ENCODE data around the gene ZNF791. TPM values are rescaled to one million over a fixed set of nuclear protein-coding genes. Genes with fewer than 3 reads are reported as not detected.
"Not testable (repeated sequence)": the region's sequence is repeated elsewhere in the genome, so short reads cannot be mapped to it uniquely, and the experiment has no call there.

The ZNF791 gene
- total RNA-seq, 1 experiment from 2014 or later = 22.4 TPM

GRCh38 chr19:12641456-12641855, 30.7 kb downstream of the ZNF791 start:
- H3K36me3 ChIP-seq (ENCODE audit: low read depth) = no peaks in the 10 kb centered on the region
- intact Hi-C loops (cut with micrococcal nuclease; ENCODE audit: unreplicated experiment) = no loop called here
- no peaks in the 10 kb centered on the region; the same call in 1 of the 2 replicates for H3F3A ChIP-seq (ENCODE audit: insufficient read depth, low read depth)
- no peaks in the 10 kb centered on the region for H3K4me1 ChIP-seq (replicated peaks; ENCODE audit: insufficient read depth)
- no peaks in the 10 kb centered on the region for H3K9me3 ChIP-seq (ENCODE audit: insufficient read depth, low read depth)
- DNase-seq = no peak
- no peaks in the 10 kb centered on the region for H3K27me3 ChIP-seq (ENCODE audit: insufficient read depth, low read depth)
- H3K4me3 ChIP-seq = no peak overlapping the region
- no TSS peak for BruUV-seq (replicated peaks)
- no peak overlapping the region for H3K4me2 ChIP-seq
- H4K20me1 ChIP-seq (ENCODE audit: insufficient read depth) = no peaks in the 10 kb centered on the region
- ChIA-PET CTCF (no interaction called here), POLR2A (ENCODE audit: unreplicated experiment) (no interaction called here)
- H2AFZ ChIP-seq = no peak overlapping the region
- H3K9me2 ChIP-seq (ENCODE audit: insufficient read depth) = no peaks in the 10 kb centered on the region
- no peak for TF ChIP-seq EZH2 (IDR thresholded peaks at IDR 0.05; ENCODE audit: low read depth)
- TF ChIP-seq, protein P1, sequence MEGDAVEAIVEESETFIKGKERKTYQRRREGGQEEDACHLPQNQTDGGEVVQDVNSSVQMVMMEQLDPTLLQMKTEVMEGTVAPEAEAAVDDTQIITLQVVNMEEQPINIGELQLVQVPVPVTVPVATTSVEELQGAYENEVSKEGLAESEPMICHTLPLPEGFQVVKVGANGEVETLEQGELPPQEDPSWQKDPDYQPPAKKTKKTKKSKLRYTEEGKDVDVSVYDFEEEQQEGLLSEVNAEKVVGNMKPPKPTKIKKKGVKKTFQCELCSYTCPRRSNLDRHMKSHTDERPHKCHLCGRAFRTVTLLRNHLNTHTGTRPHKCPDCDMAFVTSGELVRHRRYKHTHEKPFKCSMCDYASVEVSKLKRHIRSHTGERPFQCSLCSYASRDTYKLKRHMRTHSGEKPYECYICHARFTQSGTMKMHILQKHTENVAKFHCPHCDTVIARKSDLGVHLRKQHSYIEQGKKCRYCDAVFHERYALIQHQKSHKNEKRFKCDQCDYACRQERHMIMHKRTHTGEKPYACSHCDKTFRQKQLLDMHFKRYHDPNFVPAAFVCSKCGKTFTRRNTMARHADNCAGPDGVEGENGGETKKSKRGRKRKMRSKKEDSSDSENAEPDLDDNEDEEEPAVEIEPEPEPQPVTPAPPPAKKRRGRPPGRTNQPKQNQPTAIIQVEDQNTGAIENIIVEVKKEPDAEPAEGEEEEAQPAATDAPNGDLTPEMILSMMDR (conservative IDR thresholded peaks at IDR 0.05) = no peak
- H3K79me2 ChIP-seq (ENCODE audit: low read depth) = no peaks in the 10 kb centered on the region
- no peak overlapping the region for H3K27ac ChIP-seq

GRCh38 chr19:12642506-12642905, 31.8 kb downstream of the ZNF791 start:
- DNase-seq = no peak
- no peaks in the 10 kb centered on the region for H3K79me2 ChIP-seq (ENCODE audit: low read depth)
- no peak overlapping the region for H3K4me3 ChIP-seq
- ChIA-PET POLR2A (ENCODE audit: unreplicated experiment) (interaction anchor here (0.7 kb wide), 1 partner anchor 277 kb away, joined by 8 read pairs; the partner anchor contains the start of gene ZNF442), CTCF (no interaction called here)
- intact Hi-C loops (cut with micrococcal nuclease; ENCODE audit: unreplicated experiment) = no loop called here
- no peaks in the 10 kb centered on the region for H4K20me1 ChIP-seq (ENCODE audit: insufficient read depth)
- H3K9me2 ChIP-seq (ENCODE audit: insufficient read depth) = no peaks in the 10 kb centered on the region
- no peak overlapping the region for H3K4me2 ChIP-seq
- no peaks in the 10 kb centered on the region; the same call in 1 of the 2 replicates for H3F3A ChIP-seq (ENCODE audit: insufficient read depth, low read depth)
- H3K36me3 ChIP-seq (ENCODE audit: low read depth) = no peaks in the 10 kb centered on the region
- no peaks in the 10 kb centered on the region for H3K27me3 ChIP-seq (ENCODE audit: insufficient read depth, low read depth)
- no peaks in the 10 kb centered on the region for H3K4me1 ChIP-seq (replicated peaks; ENCODE audit: insufficient read depth)
- TF ChIP-seq, protein P1 (conservative IDR thresholded peaks at IDR 0.05) = no peak
- TF ChIP-seq EZH2 (IDR thresholded peaks at IDR 0.05; ENCODE audit: low read depth) = no peak
- no peak overlapping the region for H3K27ac ChIP-seq
- no peak overlapping the region for H2AFZ ChIP-seq
- BruUV-seq (replicated peaks) = no TSS peak
- H3K9me3 ChIP-seq (ENCODE audit: insufficient read depth, low read depth) = no peaks in the 10 kb centered on the region

GRCh38 chr19:12643716-12644115, 33.0 kb downstream of the ZNF791 start:
- H2AFZ ChIP-seq; H4K20me1 ChIP-seq (ENCODE audit: insufficient read depth); CTCF ChIA-PET; H3K9me2 ChIP-seq (ENCODE audit: insufficient read depth); intact Hi-C loops (cut with micrococcal nuclease; ENCODE audit: unreplicated experiment); H3K4me2 ChIP-seq; POLR2A ChIA-PET (ENCODE audit: unreplicated experiment); H3K4me3 ChIP-seq; H3K27ac ChIP-seq; H3F3A ChIP-seq (ENCODE audit: insufficient read depth, low read depth); H3K79me2 ChIP-seq (ENCODE audit: low read depth); BruUV-seq (replicated peaks); H3K36me3 ChIP-seq (ENCODE audit: low read depth); H3K9me3 ChIP-seq (ENCODE audit: insufficient read depth, low read depth); H3K27me3 ChIP-seq (ENCODE audit: insufficient read depth, low read depth); DNase-seq; H3K4me1 ChIP-seq (replicated peaks; ENCODE audit: insufficient read depth): not testable (repeated sequence)

- no peaks in the 10 kb centered on the region; the same call in 1 of the 2 replicates for H3F3A ChIP-seq (ENCODE audit: insufficient read depth, low read depth)
- BruUV-seq (replicated peaks) = no TSS peak
- H3K4me3 ChIP-seq = no peak overlapping the region
- intact Hi-C loops (cut with micrococcal nuclease; ENCODE audit: unreplicated experiment) = no loop called here
- ChIA-PET CTCF (no interaction called here), POLR2A (ENCODE audit: unreplicated experiment) (no interaction called here)
- H3K9me3 ChIP-seq (ENCODE audit: insufficient read depth, low read depth) = no peaks in the 10 kb centered on the region
- H3K79me2 ChIP-seq (ENCODE audit: low read depth) = no peaks in the 10 kb centered on the region
- no peak for TF ChIP-seq EZH2 (IDR thresholded peaks at IDR 0.05; ENCODE audit: low read depth)
- TF ChIP-seq, protein P1 (conservative IDR thresholded peaks at IDR 0.05) = no peak
- no peak overlapping the region for H2AFZ ChIP-seq
- H3K36me3 ChIP-seq (ENCODE audit: low read depth) = no peaks in the 10 kb centered on the region
- no peak overlapping the region for H3K4me2 ChIP-seq
- DNase-seq = peak in 1 of 2 experiments; percentile 29
- no peaks in the 10 kb centered on the region for H3K9me2 ChIP-seq (ENCODE audit: insufficient read depth)
- H3K4me1 ChIP-seq (replicated peaks; ENCODE audit: insufficient read depth) = no peaks in the 10 kb centered on the region
- H3K27ac ChIP-seq = no peak overlapping the region
- no peaks in the 10 kb centered on the region for H4K20me1 ChIP-seq (ENCODE audit: insufficient read depth)
- no peaks in the 10 kb centered on the region for H3K27me3 ChIP-seq (ENCODE audit: insufficient read depth, low read depth)
These were observed 35.8 kb downstream of the ZNF791 start for GRCh38 chr19:12646551-12646950.

Data from PC-9 (cell line).